Measurements from ENCODE around the gene MYADM. TPM values are rescaled to one million over a fixed set of nuclear protein-coding genes. Genes with fewer than 3 reads are reported as not detected.
A peak's percentile ranks its signal among the peaks of the same experiment; 100 is the strongest.

The MYADM gene
- total and polyA plus RNA-seq, 2 of the 13 experiments (the other 11 are each of a cell fraction or from before 2014, with no cell fraction given): 19.9 to 38.1 TPM

- TF ChIP-seq MLX (CRISPR knock-in tag; IDR thresholded peaks at IDR 0.05): peak; percentile 66; the same call in 1 of the 2 replicates
- 0 out of 2 replicates have a peak, but pooled peaks have one; percentile 9 for TF ChIP-seq U2AF2 (IDR thresholded peaks at IDR 0.05; ENCODE audit: low read depth, low read length)
- TF ChIP-seq SP1 (IDR thresholded peaks at IDR 0.05): no peak
- peak; percentile 92 for TF ChIP-seq SP1 (CRISPR knock-in tag; IDR thresholded peaks at IDR 0.05)
- no peak for TF ChIP-seq ZBTB26 (CRISPR knock-in tag; IDR thresholded peaks at IDR 0.05; ENCODE audit: borderline replicate concordance)
- no peak for TF ChIP-seq ETV6 (CRISPR knock-in tag; conservative IDR thresholded peaks at IDR 0.05)
- TF ChIP-seq SP4 (CRISPR knock-in tag; IDR thresholded peaks at IDR 0.05): peak; percentile 93
- no peak for TF ChIP-seq ZSCAN12 (CRISPR knock-in tag; IDR thresholded peaks at IDR 0.05)
- no peak for TF ChIP-seq ZNF512 (CRISPR knock-in tag; IDR thresholded peaks at IDR 0.05)
- no peak; the same call in 1 of the 2 replicates for TF ChIP-seq ZNF850 (CRISPR knock-in tag; conservative IDR thresholded peaks at IDR 0.05)
- TF ChIP-seq ZNF788 (CRISPR knock-in tag; IDR thresholded peaks at IDR 0.05; ENCODE audit: borderline replicate concordance): 0 out of 2 replicates have a peak, but pooled peaks have one; percentile 40
- TF ChIP-seq NCOA1 (CRISPR knock-in tag; IDR thresholded peaks at IDR 0.05): no peak
- no peak for TF ChIP-seq NR3C1 (CRISPR knock-in tag; IDR thresholded peaks at IDR 0.05)
- no peak for TF ChIP-seq SIN3B (IDR thresholded peaks at IDR 0.05; ENCODE audit: low read length)
- TF ChIP-seq ZNF383 (CRISPR knock-in tag; IDR thresholded peaks at IDR 0.05; ENCODE audit: borderline replicate concordance): no peak
- TF ChIP-seq KAT7 (CRISPR knock-in tag; IDR thresholded peaks at IDR 0.05; ENCODE audit: borderline replicate concordance): no peak; the same call in 1 of the 2 replicates
- TF ChIP-seq PHF8 (CRISPR knock-in tag; IDR thresholded peaks at IDR 0.05): peak; percentile 26
- TF ChIP-seq ZNF660 (CRISPR knock-in tag; IDR thresholded peaks at IDR 0.05; ENCODE audit: borderline replicate concordance, low read depth): no peak
These were observed at the start of gene MYADM (continued) for GRCh38 chr19:53867225-53868090.

Measured in HepG2 (cell line).